Activated CD8-positive, alpha-beta T cell treated with anti-CD3 and anti-CD28 coated beads for 36 hours (primary cell): ENCODE results near the gene DOK5. TPM values are rescaled to one million over a fixed set of nuclear protein-coding genes. Genes with fewer than 3 reads are reported as not detected.

Experiments
- ATAC-seq: fragments of 200-7000 bp; cut with Tn5 transposase; one replicate; pipeline ENCODE4 v1.10.0; 2021; ENCODE audit warnings: mild to moderate bottlenecking, moderate library complexity
- CTCF ChIA-PET: fragments of 350-600 bp; sonication (Branson Sonifier 250); formaldehyde crosslinking; loops from one replicate; lab custom pipeline; 2021; ENCODE audit warnings: antibody characterized with exemption; lab: Charles Lee
- POLR2A ChIA-PET: fragments of 350-600 bp; sonication (Branson Sonifier 250); formaldehyde crosslinking; loops from one replicate; lab custom pipeline; 2021; ENCODE audit warnings: antibody characterized with exemption; lab: Charles Lee
- DNase-seq: peaks from one replicate; pipeline ENCODE4 v3.0.0-alpha.2; 2020
- H3K27ac Mint-ChIP-seq: one replicate; pipeline ENCODE4 v1.8.0; 2021; ENCODE audit warnings: mild to moderate bottlenecking, mixed read lengths
- H3K27me3 Mint-ChIP-seq: one replicate; pipeline ENCODE4 v1.8.0; 2021; ENCODE audit warnings: mixed read lengths
- H3K36me3 Mint-ChIP-seq: one replicate; pipeline ENCODE4 v1.8.0; 2021; ENCODE audit warnings: low read depth, mixed read lengths
- H3K4me1 Mint-ChIP-seq: one replicate; pipeline ENCODE4 v1.8.0; 2021; ENCODE audit warnings: low read depth, mixed read lengths
- H3K4me3 Mint-ChIP-seq: one replicate; pipeline ENCODE4 v1.8.0; 2021; ENCODE audit warnings: mild to moderate bottlenecking, moderate library complexity, mixed read lengths
- H3K9me3 Mint-ChIP-seq: one replicate; pipeline ENCODE4 v1.8.0; 2021; ENCODE audit warnings: mixed read lengths
- intact Hi-C: fragments of 100-400 bp; cut with micrococcal nuclease; formaldehyde crosslinking; loops from one replicate; pipeline ENCODE4 v1.10.0; 2022
- total RNA-seq, 2 experiments: library from RNA; stranded (reverse); gene quantifications; one replicate each; pipeline ENCODE4 v1.2.3, GENCODE V29; 2021
- TF ChIP-seq, protein P1 (sequence below): fragments of 200-600 bp; IDR thresholded peaks from one replicate; pipeline ENCODE4 v1.8.0; 2022; ENCODE audit warnings: antibody characterized with exemption, mild to moderate bottlenecking

The DOK5 gene
- total RNA-seq, 2 experiments from 2014 or later, result 1.3 to 1.4 TPM

- CTCF ChIA-PET, result no interaction called here
- no peak for ATAC-seq
Measured at GRCh38 chr20:54474046-54474445, 1.3 kb upstream of the DOK5 start.

GRCh38 chr20:54474866-54475265, 527 bp upstream of the DOK5 start:
- ATAC-seq (no peak), DNase-seq (no peak)
- ChIA-PET POLR2A (no interaction called here), CTCF (no interaction called here)
- Mint-ChIP-seq H3K4me3 (no peak overlapping the region), H3K4me1 (no peaks in the 10 kb centered on the region), H3K36me3 (no peaks in the 10 kb centered on the region), H3K27me3 (peaks cover 48% of the 10 kb centered on the region), H3K9me3 (no peaks in the 10 kb centered on the region), H3K27ac (no peak overlapping the region)
- TF ChIP-seq, protein P1, sequence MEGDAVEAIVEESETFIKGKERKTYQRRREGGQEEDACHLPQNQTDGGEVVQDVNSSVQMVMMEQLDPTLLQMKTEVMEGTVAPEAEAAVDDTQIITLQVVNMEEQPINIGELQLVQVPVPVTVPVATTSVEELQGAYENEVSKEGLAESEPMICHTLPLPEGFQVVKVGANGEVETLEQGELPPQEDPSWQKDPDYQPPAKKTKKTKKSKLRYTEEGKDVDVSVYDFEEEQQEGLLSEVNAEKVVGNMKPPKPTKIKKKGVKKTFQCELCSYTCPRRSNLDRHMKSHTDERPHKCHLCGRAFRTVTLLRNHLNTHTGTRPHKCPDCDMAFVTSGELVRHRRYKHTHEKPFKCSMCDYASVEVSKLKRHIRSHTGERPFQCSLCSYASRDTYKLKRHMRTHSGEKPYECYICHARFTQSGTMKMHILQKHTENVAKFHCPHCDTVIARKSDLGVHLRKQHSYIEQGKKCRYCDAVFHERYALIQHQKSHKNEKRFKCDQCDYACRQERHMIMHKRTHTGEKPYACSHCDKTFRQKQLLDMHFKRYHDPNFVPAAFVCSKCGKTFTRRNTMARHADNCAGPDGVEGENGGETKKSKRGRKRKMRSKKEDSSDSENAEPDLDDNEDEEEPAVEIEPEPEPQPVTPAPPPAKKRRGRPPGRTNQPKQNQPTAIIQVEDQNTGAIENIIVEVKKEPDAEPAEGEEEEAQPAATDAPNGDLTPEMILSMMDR, result no peak
- intact Hi-C loops, result no loop called here

More at GRCh38 chr20:54474046-54474445, 1.3 kb upstream of the DOK5 start:
- TF ChIP-seq, protein P1, result no peak
- POLR2A ChIA-PET, result no interaction called here
- Mint-ChIP-seq H3K4me1 (no peaks in the 10 kb centered on the region), H3K36me3 (no peaks in the 10 kb centered on the region), H3K27ac (no peak overlapping the region), H3K27me3 (peaks cover 44% of the 10 kb centered on the region), H3K4me3 (no peak overlapping the region), H3K9me3 (no peaks in the 10 kb centered on the region)
- intact Hi-C loops, result no loop called here
- no peak for DNase-seq

- Mint-ChIP-seq H3K4me1 (no peaks in the 10 kb centered on the region), H3K9me3 (no peaks in the 10 kb centered on the region), H3K4me3 (no peak overlapping the region), H3K36me3 (no peaks in the 10 kb centered on the region), H3K27me3 (peaks cover 51% of the 10 kb centered on the region), H3K27ac (no peak overlapping the region)
- no peak for ATAC-seq
- POLR2A ChIA-PET, result interaction anchor here (0.5 kb wide), 1 partner anchor 314 kb away, joined by 3 read pairs; no protein-coding TSS in a partner anchor
- DNase-seq, result no peak
- TF ChIP-seq, protein P1, result no peak
- intact Hi-C loops, result no loop called here
- CTCF ChIA-PET, result interaction anchor here (1.0 kb wide), 1 partner anchor 373 kb away, joined by 3 read pairs; no protein-coding TSS in a partner anchor
Measured at GRCh38 chr20:54476169-54477009, 996 bp downstream of the DOK5 start.

DNA sequence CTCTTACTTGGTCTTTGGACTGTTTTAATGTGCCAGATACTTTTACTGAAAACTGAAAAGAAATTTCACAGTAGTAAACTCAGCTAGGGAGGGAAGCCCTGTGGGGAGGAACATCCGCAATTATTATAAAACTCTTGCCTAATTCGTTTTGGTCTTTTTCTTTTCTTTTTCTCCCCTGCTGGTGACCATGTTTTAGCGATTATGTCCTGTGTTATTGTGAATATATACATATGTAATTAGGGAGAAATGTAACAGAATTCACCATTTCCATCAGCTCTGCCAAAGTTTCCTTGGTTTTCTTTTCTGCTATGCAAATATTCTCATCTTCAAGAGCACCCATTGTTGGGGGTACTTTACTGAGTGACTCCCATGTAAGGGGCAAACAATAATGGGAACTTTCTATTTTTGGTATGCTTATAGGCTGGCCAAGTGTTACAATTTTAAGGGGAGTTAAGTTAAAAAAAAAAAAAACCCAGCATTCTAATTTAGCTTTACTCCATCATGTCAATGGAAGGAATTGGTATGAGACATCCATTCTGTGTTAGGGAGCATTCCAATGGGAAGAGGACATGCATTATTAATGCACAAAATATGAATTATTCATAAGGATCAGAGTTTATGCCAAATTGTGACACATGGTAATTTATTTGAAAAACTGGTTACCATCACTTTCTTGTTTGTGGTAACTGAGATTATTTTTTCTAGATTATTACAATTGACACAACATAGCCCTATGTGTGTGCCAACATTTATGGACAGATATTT, 2.0 kb downstream of the DOK5 start:
- DNase-seq (no peak), ATAC-seq (no peak)
- ChIA-PET POLR2A (interaction anchor here (0.5 kb wide), 1 partner anchor 313 kb away, joined by 3 read pairs; no protein-coding TSS in a partner anchor), CTCF (interaction anchor here (1.0 kb wide), 1 partner anchor 374 kb away, joined by 3 read pairs; no protein-coding TSS in a partner anchor)
- intact Hi-C loops, result no loop called here
- Mint-ChIP-seq H3K27ac (no peak overlapping the region), H3K9me3 (no peaks in the 10 kb centered on the region), H3K4me3 (no peak overlapping the region), H3K27me3 (peaks cover 52% of the 10 kb centered on the region), H3K36me3 (no peaks in the 10 kb centered on the region), H3K4me1 (no peaks in the 10 kb centered on the region)
- TF ChIP-seq, protein P1, result no peak
